Measurements from ENCODE around the gene ELP4.

GRCh38 chr11:31816468-31817053 is 307.0 kb downstream of the ELP4 start:
- TF ChIP-seq, protein P1, sequence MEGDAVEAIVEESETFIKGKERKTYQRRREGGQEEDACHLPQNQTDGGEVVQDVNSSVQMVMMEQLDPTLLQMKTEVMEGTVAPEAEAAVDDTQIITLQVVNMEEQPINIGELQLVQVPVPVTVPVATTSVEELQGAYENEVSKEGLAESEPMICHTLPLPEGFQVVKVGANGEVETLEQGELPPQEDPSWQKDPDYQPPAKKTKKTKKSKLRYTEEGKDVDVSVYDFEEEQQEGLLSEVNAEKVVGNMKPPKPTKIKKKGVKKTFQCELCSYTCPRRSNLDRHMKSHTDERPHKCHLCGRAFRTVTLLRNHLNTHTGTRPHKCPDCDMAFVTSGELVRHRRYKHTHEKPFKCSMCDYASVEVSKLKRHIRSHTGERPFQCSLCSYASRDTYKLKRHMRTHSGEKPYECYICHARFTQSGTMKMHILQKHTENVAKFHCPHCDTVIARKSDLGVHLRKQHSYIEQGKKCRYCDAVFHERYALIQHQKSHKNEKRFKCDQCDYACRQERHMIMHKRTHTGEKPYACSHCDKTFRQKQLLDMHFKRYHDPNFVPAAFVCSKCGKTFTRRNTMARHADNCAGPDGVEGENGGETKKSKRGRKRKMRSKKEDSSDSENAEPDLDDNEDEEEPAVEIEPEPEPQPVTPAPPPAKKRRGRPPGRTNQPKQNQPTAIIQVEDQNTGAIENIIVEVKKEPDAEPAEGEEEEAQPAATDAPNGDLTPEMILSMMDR (IDR thresholded peaks at IDR 0.05), result no peak
- no peak for TF ChIP-seq REST (IDR thresholded peaks at IDR 0.05)
- no peak for TF ChIP-seq TFCP2L1 (CRISPR knock-in tag; IDR thresholded peaks at IDR 0.05)
- TF ChIP-seq HDAC2 (IDR thresholded peaks at IDR 0.05), result no peak

Data from A549 (cell line).